Measurements from ENCODE around the gene HDAC6.

HDAC6 gene

DNA sequence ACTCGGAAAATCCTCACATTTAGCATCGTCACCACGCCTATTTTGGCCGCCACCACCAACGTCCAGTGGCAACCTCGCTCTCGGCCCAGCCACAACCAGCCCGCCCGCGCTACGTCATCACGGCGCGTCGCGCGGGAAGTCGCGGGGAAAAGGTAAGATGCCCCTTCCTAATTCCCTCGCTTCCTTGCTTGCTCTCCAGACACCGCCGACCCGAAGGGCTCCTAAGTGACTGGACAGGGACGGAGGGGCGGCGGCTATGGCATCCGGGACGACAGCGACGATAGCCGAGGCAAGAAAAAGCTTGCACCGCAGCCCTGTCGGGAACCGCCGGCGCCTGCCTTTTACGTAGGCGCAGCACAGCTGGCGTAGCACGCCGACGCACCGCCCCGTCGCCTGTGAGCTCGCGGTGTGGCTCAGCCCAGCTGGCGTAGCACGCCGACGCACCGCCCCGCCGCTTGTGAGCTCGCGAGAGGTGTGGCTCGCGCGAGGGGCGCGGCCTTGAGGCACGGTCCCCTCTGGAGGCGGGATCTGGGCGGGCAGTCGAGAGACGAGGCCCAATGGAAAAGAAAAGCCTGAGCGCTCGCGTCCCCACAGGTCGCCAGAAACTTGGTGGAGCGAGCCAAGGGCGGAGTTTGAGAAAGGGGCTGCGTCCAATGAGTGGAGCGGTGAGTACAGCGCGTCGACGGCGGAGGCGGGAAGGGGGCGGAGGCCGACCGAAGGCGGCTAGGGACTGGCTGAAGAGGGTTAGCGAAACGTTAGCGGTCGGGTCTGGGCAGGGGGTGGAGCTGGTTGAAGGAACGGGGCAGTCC is at the start of gene HDAC6:
HDAC6 (plus strand) TSS at position 788 of the 809 bp plus-strand sequence. CDS start 626 bp downstream, outside the sequence.
- DNase-seq = peak; percentile 92

DNA sequence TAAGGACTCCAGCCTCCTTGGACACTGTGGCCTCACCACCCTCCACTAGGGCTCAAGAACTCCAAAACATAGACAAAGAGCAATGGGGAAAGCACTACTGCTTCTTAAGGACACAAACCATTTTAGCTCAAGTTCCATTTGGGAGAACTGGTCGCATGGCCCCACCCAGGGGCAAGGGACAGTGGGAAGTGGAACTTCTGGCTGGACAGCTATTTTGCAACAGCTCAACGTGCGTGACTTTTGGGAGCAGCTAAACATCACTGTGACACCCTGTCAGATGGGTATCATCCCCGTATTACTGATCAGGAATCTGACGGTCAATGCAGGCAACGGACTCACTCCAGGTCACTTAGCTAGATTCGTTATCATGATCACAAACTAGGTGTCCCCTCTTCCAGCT is 49.4 kb upstream of the HDAC6 start:
- no peak for DNase-seq

DNA sequence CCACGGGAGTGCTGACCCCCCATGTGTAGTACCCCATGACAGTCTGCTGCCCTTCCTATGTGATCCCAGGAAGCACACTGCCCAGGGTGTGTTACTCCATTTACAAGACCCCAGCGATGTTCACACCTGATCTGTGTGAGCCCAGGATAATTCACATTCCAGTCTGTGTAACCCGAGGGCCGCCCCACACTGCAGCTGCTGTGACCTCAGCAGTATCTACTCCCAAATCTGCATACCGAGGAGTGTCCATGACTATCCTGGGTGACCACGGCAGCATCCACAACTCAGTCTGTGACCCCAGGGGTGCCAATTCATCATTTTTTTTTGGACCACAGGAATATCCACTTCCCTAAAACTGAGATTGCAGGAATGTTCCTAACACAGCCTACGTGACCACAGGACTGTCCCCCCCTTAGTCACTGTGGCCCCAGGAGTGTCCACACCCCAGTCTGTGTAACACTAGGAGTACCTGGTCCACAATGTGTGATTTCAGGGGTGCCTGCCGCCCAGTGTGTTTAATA is 48.1 kb upstream of the HDAC6 start:
- no peak for DNase-seq

DNA sequence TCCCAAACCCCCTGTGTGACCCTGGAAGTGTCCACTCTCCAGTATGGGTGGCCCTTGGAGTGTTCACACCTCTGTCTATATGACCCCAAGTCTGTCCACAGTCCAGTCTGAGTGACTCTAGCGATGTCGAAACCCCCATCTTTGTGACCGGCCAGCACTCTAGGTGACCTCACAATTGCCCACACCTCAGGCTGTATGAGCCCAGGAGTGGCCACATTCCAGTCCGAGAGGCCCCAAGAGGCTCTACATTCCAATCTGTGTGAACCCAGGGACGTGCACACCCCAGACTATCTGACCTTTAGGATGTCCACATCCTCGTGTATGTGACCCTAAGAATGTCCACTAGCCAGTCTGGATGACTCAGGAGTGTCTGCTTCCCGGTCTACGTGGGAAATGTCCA is 47.6 kb upstream of the HDAC6 start:
- no peak for DNase-seq

DNA sequence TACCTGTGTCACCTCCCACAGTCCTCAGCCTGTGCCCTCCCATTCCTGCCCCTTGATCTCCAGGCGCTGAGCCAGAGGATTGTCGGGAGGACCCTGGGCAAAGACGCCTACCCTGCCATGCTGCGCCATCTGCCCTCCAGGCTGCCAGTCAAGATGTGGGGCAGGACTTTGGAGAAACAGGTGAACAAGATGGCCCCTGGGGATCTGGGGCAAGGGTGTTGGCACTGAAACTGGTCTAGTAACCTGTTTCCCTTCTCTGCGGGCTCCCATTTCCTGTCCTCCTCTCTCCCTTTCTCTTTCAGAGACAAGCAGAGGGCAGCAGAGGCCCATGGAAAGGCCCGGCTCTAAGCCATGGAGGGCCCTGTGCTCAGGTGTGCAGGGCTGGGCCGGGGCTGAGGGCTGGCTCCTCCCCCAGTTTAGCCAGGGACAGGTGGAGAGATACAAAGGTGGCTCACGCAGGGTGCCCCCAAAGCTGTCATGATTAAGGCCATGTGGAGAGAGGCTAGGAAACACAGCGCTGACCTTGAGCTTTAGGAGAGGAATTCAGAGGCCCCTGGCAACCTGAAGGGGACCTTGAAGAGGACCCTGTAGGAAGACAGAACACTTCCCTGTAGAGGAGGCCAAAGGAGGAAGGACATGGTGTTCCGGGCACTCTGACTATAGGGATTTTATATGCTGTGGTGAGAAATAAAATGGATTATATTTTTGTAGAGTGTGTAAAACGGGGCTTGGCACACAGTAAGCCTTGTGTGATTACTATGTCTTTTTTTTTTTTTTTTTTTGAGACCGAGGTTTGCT is 40.0 kb upstream of the HDAC6 start, which contains the start of gene GLOD5:
GLOD5 (plus strand) TSS at position 74 of the 798 bp plus-strand sequence; CDS start at position 118, 44 bp downstream.
- DNase-seq = peak; percentile 7

DNA sequence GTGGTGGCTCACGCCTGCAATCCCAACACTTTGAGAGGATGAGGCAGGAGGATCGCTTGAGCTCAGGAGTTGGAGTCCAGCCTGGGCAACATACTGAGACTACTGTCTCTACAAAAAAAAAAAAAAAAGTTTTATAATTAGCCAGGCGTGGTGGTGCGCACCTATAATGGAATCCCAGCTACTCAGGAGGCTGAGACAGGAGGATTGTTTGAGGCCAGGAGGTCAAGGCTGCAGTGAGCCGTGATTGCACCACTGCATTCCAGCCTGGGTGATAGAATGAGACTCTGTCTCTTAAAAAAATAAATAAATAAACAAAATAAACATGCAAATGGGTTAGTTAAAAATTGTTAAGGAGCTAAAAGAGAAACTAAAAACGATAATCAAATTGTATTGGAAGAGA is 32.6 kb upstream of the HDAC6 start:
- DNase-seq = no peak

DNA sequence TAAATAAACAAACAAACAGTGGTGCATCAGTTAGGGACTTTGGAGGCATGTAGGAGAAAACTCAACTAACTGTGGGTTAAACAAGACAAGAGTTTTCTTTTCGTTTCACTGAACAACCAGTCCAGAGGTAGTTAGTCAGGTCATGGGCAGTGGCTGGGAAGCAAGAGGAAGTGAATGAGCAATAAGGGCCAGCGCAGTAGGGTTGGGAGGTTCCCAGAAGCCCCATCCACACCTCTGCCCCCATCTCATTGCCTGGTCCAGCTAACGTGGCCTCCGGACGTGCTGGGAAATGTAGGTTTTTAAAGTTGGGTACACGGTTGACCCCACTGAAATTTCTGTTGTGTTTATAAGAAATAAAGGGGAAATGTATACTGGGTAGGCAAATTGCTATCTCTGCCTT is 31.6 kb upstream of the HDAC6 start:
- DNase-seq = no peak

DNA sequence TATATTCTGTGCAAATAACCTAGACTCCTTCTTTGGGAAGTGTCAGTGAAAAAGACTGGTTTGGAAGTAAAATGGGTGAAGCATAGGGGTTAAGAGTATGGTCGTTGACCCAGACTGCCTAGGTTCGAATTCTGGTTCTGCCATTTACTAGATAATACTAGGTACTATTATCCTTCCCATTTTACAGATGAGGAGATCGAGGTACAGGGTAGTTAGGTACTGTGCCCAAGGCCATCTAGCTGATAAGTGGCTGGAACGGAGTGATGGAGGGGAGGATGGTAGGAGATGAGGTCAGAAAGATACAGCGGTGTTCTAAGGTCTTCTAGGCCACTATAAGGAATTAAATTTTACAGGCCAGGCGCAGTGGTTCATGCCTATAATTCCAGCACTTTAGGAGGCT is 29.3 kb upstream of the HDAC6 start:
- no peak for DNase-seq

DNA sequence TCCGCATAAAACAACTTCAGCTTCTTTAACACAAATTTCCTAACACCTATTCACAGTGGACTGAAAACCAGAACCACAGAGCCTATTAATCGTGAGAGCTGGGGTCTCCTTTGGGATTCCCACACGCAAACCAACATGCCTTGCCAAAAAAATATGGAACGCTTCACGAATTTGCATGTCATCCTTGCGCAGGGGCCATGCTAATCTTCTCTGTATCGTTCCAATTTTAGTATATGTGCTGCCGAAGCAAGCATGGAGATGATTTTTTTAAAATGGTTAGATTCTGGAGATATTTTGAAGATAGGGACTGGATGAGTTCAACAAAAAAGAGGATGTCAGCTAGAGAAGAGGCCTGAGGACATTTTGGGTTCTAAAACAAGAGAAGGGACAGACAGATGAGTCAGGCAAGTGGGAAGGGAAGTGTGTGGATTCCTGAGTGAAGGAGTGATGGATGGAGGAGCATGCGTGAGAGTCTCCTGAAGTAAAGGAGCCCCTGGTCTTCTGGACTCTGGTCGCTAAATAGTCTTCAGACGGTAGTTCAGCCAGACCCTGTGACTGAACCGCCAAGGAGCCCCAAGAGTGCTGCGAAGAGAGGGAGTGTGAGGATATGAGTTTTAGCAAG is 24.9 kb upstream of the HDAC6 start:
- no peak for DNase-seq

DNA sequence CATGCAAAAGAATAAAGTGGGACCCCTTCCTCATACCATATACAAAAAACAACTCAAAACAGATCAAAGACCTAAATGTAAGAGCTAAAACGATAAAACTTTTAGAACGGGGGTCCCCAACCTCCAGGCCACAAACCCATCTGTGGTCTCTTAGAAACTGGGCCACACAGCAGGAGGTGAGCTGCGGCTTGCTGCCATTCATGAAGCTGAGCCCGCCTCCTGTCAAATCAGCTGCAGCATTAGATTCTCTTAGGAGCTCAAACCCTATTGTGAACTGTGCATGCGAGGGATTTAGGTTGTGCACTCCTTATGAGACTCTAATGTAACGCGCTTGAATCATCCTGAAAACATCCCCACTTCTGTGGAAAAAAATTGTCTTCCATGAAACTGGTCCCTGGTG is 22.5 kb upstream of the HDAC6 start:
- no peak for DNase-seq

DNA sequence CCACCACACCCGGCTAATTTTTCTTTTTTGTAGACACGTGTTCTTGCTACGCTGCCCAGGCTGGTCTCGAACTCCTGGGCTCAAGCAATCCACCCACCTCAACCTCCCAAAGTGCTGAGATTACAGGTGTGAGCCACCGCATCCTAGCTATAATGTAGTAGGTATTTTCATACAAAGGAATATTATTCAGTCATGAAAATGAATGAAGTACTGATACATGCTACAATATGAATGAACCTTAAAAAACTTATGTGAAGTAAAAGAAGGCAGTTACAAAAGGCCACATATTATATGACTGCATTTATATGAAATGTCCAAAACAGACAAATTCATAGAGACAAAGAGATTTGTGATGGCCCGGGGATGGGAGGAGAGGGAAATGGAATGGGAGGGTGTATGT is 20.2 kb upstream of the HDAC6 start:
- no peak for DNase-seq

DNA sequence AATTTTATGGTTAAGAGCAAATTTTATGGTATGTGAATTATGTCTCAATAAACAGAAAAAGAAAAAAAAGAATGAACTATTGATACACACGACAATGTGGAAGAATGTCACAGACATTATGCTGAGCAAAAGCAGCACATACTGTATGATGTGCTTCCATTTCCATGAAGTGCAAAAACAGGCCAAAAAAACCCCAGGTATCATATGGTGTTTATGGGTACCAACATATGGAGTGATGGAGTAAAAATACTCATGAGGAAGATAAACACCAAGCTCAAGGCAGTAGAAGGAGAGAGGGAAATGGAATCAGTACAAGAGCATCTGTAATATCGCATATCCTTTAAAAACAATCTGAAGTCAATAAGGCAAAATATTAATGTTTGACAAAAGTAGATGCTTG is 19.7 kb upstream of the HDAC6 start:
- no peak for DNase-seq

DNA sequence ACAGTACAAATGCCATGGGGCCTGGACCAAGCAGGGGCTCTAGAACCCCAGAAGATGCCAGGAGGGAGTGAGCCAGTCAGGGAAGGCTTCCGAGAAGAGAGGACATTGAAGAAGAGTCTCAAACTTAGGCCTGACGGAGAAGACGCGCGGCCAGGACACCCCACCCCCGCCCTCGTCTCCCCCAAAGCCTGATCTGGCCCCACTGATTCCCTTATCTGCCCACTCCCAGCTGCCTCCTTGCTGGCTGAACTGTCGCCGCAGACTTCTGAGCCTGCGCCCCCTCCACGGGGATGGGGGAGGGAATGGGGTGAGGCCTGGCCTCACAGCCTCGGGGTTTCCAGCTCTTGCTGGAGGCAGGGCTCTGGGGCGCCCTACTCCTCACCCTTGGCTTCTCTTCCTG is 19.1 kb upstream of the HDAC6 start:
- no peak for DNase-seq

DNA sequence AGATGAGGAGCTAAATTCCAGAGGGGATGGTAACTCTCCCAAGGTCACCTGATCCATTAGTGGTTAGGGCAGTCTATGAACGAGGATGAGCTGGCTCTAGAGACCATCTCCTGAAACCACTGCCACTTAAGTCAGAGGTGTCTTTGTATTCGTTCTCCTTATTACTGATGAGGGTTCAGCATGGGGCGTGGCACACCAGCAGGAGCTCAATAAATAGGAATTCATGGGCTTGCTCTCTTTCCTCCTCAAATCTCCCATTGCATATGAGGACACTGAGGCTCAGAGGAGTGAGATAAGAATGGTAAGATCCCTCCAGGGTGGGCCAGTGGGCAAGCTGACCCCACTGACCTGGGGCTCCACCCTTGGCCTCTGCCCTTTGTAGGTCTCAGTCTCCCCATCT is 17.1 kb upstream of the HDAC6 start:
- DNase-seq = no peak

DNA sequence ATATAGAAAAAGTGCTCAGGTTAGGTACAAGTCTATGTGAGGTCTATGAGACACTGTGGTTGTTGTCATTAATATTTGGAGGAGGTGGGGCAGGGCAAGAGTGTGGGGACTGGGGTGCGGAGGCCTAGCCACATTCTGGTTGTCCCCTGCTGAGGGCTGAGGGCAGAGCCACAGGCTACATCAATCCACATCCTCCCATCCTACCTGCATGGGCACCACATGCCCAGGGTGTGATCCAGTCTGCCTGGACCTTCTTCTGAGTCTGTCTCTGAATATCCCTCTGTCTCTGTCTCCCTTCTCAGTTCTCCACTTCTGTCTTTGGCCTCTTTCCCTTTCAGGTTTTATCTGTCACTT is 16.7 kb upstream of the HDAC6 start:
- no peak for DNase-seq

DNA sequence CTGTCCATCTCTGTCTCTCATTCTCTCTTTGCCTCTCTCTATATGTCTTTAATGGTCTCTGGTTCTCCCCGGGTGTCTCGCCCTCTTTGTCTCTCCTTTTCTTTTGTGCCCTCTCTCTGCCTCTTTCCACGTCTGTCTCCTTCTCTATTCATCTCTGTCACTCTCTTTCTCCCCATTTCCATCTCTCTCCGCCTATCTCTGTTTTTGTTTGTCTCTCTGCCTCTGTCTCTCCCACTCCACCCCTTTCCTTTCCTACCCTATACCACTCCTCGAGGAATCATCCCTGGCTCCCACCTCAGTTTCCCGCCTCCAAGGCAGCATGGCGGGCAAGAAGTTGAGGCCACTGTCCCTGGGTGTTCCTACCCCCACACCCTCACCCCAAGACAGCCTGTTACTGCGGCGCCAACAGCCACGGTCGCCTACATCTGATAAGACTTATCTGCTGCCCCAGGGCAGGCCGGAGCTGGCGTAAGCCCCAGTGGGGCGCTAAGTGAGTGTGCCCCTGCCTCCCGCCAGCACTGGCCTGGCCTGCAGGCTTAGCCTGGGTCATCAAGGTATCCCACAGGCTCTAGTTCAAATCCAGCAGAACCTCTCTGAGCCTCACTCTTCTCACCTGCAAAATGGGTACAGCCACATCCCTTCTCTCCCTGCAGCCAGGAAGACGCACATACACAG is 16.2 kb upstream of the HDAC6 start:
- no peak for DNase-seq

DNA sequence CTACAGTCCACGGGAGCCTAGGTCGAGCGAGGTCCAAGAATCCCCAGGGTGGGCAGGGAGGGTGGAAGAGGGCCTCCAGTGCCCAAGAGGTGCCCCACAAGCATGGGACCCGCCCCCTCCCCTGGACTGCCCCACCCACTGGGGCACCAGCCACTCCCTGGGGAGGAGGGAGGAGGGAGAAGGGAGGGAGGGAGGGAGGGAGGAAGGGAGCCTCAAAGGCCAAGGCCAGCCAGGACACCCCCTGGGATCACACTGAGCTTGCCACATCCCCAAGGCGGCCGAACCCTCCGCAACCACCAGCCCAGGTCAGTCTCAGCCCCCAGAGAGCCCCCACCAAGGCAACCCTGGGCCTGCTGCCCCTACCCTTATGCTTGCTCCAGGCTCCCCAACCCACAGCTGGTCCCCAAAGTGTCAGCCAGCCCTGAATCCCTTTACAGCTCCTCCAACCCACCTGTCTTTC is 15.5 kb upstream of the HDAC6 start, which contains the start of gene GATA1:
GATA1 (plus strand) TSS at position 250 of the 460 bp plus-strand sequence. CDS start 4,520 bp downstream, outside the sequence.
- no peak for DNase-seq

DNA sequence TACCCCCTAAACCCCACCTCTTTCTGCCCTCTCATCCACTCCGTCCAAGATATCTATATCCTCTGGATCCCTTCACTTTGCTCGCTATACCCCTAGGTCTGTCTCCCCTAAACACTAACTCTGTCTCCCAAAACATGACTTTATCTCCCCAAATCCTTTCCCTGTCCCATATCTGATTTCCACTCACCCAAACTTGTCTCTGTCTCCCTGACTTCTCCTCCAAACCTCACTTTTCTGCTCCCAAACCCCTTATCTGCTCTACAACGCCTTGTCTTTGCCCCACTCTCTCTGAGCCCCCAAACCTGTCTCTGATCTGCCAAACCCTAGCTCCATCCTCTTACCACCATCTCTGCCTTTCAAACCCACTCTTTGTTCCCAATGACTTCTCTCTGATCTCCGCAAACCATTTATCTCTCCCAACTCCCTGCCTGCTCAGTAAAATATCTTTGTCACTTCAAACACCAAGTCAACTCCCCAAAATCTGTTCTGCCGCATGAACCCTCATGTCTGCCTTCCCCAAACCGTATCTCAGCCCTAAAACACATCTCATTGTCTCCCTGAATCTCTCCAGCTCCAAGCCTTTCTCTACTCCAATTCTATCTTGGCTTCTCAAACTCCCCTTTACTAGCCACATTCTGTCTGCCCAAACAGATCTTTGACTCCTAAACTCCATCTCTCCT is 14.9 kb upstream of the HDAC6 start:
- DNase-seq = no peak

DNA sequence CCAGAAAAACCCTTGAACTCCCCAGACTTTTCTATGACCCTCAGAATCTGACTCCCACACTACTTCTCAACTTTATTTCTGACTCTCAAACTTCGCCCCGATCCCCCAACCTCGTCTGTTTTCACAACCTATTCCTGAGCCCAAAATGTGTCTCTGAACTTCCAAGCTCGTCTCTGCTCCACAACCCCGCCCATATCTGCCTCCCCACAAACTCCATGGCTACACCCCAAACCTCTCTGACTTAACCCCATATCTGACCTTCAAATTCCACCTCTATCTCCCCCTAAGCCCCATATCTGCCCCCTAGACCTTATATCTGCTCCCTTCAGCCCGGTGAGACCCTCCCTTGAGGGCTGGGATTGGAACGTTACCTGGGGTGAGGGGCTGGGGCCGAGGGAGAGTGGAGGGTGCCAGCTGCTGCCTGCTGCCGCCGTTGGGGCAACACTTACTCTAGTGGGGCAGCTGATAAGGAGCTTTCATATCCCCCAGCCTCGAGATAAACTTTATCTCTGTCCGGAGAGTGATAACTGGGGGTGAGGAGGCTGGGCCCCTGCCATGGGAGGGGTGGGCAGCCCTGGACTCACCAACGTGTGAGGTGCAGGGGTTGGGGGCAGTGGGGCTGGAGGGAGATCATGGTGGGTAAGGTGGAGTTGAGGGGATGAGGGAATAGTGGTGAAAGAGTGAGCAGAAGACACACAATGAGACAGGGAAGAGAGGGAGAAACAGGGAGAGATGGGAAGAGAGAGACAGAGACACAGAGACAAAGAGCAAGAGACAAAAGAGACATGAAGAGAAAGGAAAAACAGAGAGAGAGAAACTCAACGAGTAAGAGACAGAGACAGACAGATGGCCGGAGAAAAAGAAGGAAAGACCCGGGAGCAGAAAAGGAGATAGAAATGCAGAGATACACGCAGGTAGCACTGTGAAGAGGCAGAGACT is 14.1 kb upstream of the HDAC6 start:
- DNase-seq = no peak

DNA sequence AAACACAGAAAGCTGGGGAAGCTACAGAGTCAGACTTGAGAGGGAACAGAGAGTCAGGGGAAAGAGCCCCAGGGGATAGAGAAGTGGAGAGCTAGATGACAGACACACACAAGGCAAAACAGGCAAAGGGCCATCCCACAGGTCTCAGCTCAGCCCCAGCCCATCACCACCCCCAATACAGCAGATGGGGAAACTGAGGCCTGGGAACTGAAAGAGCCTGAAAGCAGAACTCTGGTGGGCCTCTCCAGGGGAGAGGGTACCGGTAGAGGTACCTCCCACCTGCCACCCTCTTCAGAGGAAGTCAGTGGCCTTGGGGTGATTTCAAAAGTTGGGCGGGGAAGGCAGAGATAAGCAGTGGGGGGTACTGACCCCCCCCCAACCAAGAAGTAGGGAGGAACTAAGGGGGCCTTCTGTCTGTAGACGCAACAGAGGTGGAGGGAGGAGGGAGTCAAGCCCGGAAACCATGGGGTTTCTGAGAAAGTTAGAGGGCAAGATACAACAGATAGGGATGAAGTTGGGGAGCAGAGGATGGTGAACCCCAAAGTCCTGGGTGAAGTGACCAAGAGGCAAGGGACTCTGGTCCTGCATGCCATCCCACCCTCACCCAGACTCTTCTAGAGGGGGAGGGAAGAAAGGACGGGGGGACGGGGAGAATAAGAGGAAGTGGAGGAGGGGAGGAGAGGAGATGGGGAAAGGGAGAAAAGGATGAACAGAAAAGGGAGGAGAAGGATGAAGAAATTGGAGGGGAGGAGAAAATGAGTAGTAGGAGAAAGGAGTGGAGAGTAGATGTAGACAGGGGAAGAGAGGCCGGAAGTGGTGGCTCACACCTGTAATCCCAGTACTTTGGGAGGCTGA is 12.3 kb upstream of the HDAC6 start:
- no peak for DNase-seq

All from NCI-H1436 treated with DMSO at 0.1 percent for 48 hours (cell line).